ENCODE results near the gene EML6. TPM values are rescaled to one million over a fixed set of nuclear protein-coding genes. Genes with fewer than 3 reads are reported as not detected.

The EML6 gene
- total and polyA plus RNA-seq, 4 donors = 0.94 to 5.1 (median 2.0) TPM

- DNase-seq = no peak
- Histone ChIP-seq H3K9me3 (ENCODE audit: control insufficient read depth in 4 of 4, insufficient read depth in 3 of 4, low read length in 3 of 4) (no peaks in the 10 kb centered on the region), H3K4me3 (no peak overlapping the region), H3K27me3 (ENCODE audit: control insufficient read depth in 3 of 3, insufficient read depth in 3 of 3, low read length in 2 of 3) (no peaks in the 10 kb centered on the region), H3K4me1 (ENCODE audit: control insufficient read depth in 5 of 5, insufficient read depth in 5 of 5, low read length in 5 of 5) (peaks cover 0 to 11% (median 5%) of the 10 kb centered on the region in 5 donors), H3K27ac (ENCODE audit: low read depth in 1 of 2, low read length in 1 of 2) (no peak overlapping the region), H3K9ac (ENCODE audit: insufficient read depth in 1 of 2, low read length in 2 of 2) (no peak overlapping the region), H3K36me3 (ENCODE audit: control insufficient read depth in 4 of 4, insufficient read depth in 4 of 4, low read length in 4 of 4) (peaks cover 3 to 18% (median 9%) of the 10 kb centered on the region in 4 donors)
- TF ChIP-seq CTCF (IDR thresholded peaks at IDR 0.05; ENCODE audit: control extremely low read depth, extremely low read depth) = no peak
- WGBS, 2 donors = 51 to 55% methylated on average over 3 of the region's 3 CpGs
- no peak for ATAC-seq (ENCODE audit: insufficient read depth, low FRiP score)
Measured at GRCh38 chr2:54983345-54984220, 260.1 kb downstream of the EML6 start.

- H3K4me3 ChIP-seq = no peak overlapping the region
- no peak overlapping the region for H3K27ac ChIP-seq (ENCODE audit: low read depth in 1 of 2, low read length in 1 of 2)
- H3K9ac ChIP-seq (ENCODE audit: insufficient read depth in 1 of 2, low read length in 2 of 2) = no peak overlapping the region
- ATAC-seq (ENCODE audit: insufficient read depth, low FRiP score) (no peak), DNase-seq (no peak)
- peaks cover 3 to 18% (median 9%) of the 10 kb centered on the region in 4 donors for H3K36me3 ChIP-seq (ENCODE audit: control insufficient read depth in 4 of 4, insufficient read depth in 4 of 4, low read length in 4 of 4)
- peaks cover 0 to 10% (median 5%) of the 10 kb centered on the region in 5 donors for H3K4me1 ChIP-seq (ENCODE audit: control insufficient read depth in 5 of 5, insufficient read depth in 5 of 5, low read length in 5 of 5)
- no peaks in the 10 kb centered on the region for H3K9me3 ChIP-seq (ENCODE audit: control insufficient read depth in 4 of 4, insufficient read depth in 3 of 4, low read length in 3 of 4)
- TF ChIP-seq CTCF (IDR thresholded peaks at IDR 0.05; ENCODE audit: control extremely low read depth, extremely low read depth) = no peak
- H3K27me3 ChIP-seq (ENCODE audit: control insufficient read depth in 3 of 3, insufficient read depth in 3 of 3, low read length in 2 of 3) = no peaks in the 10 kb centered on the region
Measured at GRCh38 chr2:54984476-54984875, 261.0 kb downstream of the EML6 start.

- DNase-seq = peak; percentile 53 to 96 (median 90)
- 60 to 81% methylated on average over 3 of the region's 3 CpGs for WGBS, 2 donors
- Histone ChIP-seq H3K9me3 (ENCODE audit: control insufficient read depth in 4 of 4, insufficient read depth in 3 of 4, low read length in 3 of 4) (no peaks in the 10 kb centered on the region), H3K27me3 (ENCODE audit: control insufficient read depth in 3 of 3, insufficient read depth in 3 of 3, low read length in 2 of 3) (no peaks in the 10 kb centered on the region), H3K27ac (ENCODE audit: low read depth in 1 of 2, low read length in 1 of 2) (no peak overlapping the region), H3K4me3 (no peak overlapping the region), H3K9ac (ENCODE audit: insufficient read depth in 1 of 2, low read length in 2 of 2) (no peak overlapping the region), H3K4me1 (ENCODE audit: control insufficient read depth in 5 of 5, insufficient read depth in 5 of 5, low read length in 5 of 5) (peaks cover 0 to 9% (median 5%) of the 10 kb centered on the region in 5 donors), H3K36me3 (ENCODE audit: control insufficient read depth in 4 of 4, insufficient read depth in 4 of 4, low read length in 4 of 4) (peaks cover 3 to 16% (median 9%) of the 10 kb centered on the region in 4 donors)
- TF ChIP-seq CTCF (IDR thresholded peaks at IDR 0.05; ENCODE audit: control extremely low read depth, extremely low read depth) = no peak
- ATAC-seq (ENCODE audit: insufficient read depth, low FRiP score) = no peak
Measured at GRCh38 chr2:54986264-54986663, 262.8 kb downstream of the EML6 start.
